HepG2 (cell line): ENCODE data around the gene DENND1C. TPM values are rescaled to one million over a fixed set of nuclear protein-coding genes. Genes with fewer than 3 reads are reported as not detected.

ENCODE experiments used
- BATF2 ChIP-seq: sonication (generic); formaldehyde crosslinking; IDR thresholded peaks from 2 replicates; pipeline ENCODE4 v1.8.0; 2022; ENCODE audit warnings: mild to moderate bottlenecking, missing genetic modification reagents, moderate library complexity
- DPF2 ChIP-seq: sonication (generic); formaldehyde crosslinking; IDR thresholded peaks from 2 replicates; pipeline ENCODE4 v1.4.0; 2020; ENCODE audit warnings: mild to moderate bottlenecking, low read depth, missing genetic modification reagents, borderline replicate concordance
- HBP1 ChIP-seq: IDR thresholded peaks from 2 replicates; pipeline ENCODE4 v1.6.1; 2016; ENCODE audit warnings: low read depth, control low read depth
- KDM1A ChIP-seq: IDR thresholded peaks from 2 replicates; pipeline ENCODE4 v1.6.1; 2016; ENCODE audit warnings: missing compliant biosample characterization
- KDM2A ChIP-seq: sonication (generic); formaldehyde crosslinking; IDR thresholded peaks from 2 replicates; pipeline ENCODE4 v1.4.0; 2020; ENCODE audit warnings: low read depth, missing genetic modification reagents, borderline replicate concordance
- MAF1 ChIP-seq: sonication (generic); formaldehyde crosslinking; IDR thresholded peaks from 2 replicates; pipeline ENCODE4 v1.5.0; 2020; ENCODE audit warnings: missing genetic modification reagents, borderline replicate concordance
- MEIS1 ChIP-seq: sonication (generic); formaldehyde crosslinking; IDR thresholded peaks from 2 replicates; pipeline ENCODE4 v1.9.0; 2021; ENCODE audit warnings: mild to moderate bottlenecking, missing genetic modification reagents, moderate library complexity, borderline replicate concordance
- MYC ChIP-seq: sonication (generic); formaldehyde crosslinking; IDR thresholded peaks from 2 replicates; pipeline ENCODE4 v1.9.0; 2021; ENCODE audit warnings: missing genetic modification reagents, borderline replicate concordance
- PHF5A ChIP-seq: IDR thresholded peaks from one replicate; pipeline ENCODE4 v1.6.1; 2018; ENCODE audit warnings: low read depth, missing genetic modification reagents; ENCODE audit not compliant: unreplicated experiment
- PITX1 ChIP-seq: sonication (generic); formaldehyde crosslinking; IDR thresholded peaks from 2 replicates; pipeline ENCODE4 v1.5.1; 2020; ENCODE audit warnings: mild to moderate bottlenecking, missing genetic modification reagents
- SALL1 ChIP-seq: sonication (generic); formaldehyde crosslinking; IDR thresholded peaks from 2 replicates; pipeline ENCODE4 v1.8.0; 2022; ENCODE audit warnings: mild to moderate bottlenecking, missing genetic modification reagents
- SMARCC2 ChIP-seq: fragments of 450-650 bp; IDR thresholded peaks from 2 replicates; pipeline ENCODE4 v1.6.1; 2017; ENCODE audit warnings: antibody characterized with exemption, mild to moderate bottlenecking
- XRCC5 ChIP-seq: fragments of 200-400 bp; formaldehyde crosslinking; optimal IDR thresholded peaks from 2 replicates; pipeline ENCODE3; 2017; ENCODE audit warnings: mild to moderate bottlenecking, low read length
- YY1 ChIP-seq: IDR thresholded peaks from 2 replicates; pipeline ENCODE4 v1.6.1; 2011; ENCODE audit warnings: low read length, low read depth, moderate library complexity, mild to moderate bottlenecking; ENCODE audit not compliant: insufficient read depth, insufficient replicate concordance
- ZFP36L1 ChIP-seq: sonication (generic); formaldehyde crosslinking; IDR thresholded peaks from 2 replicates; pipeline ENCODE4 v1.8.0; 2022; ENCODE audit warnings: mild to moderate bottlenecking, missing genetic modification reagents, moderate library complexity
- ZFP91 ChIP-seq: sonication (generic); formaldehyde crosslinking; IDR thresholded peaks from 2 replicates; pipeline ENCODE4 v1.9.0; 2022; ENCODE audit warnings: missing genetic modification reagents, mild to moderate bottlenecking, borderline replicate concordance
- ZMYM3 ChIP-seq: sonication (generic); formaldehyde crosslinking; IDR thresholded peaks from 2 replicates; pipeline ENCODE4 v1.5.1; 2020; ENCODE audit warnings: mild to moderate bottlenecking, missing genetic modification reagents
- ZNF17 ChIP-seq: sonication (generic); formaldehyde crosslinking; IDR thresholded peaks from 2 replicates; pipeline ENCODE4 v1.5.0; 2020; ENCODE audit warnings: mild to moderate bottlenecking, missing genetic modification reagents
- ZNF235 ChIP-seq: sonication (generic); formaldehyde crosslinking; IDR thresholded peaks from 2 replicates; pipeline ENCODE4 v1.8.1; 2023; ENCODE audit warnings: mild to moderate bottlenecking, missing genetic modification reagents, borderline replicate concordance
- ZNF280B ChIP-seq: sonication (generic); formaldehyde crosslinking; IDR thresholded peaks from 2 replicates; pipeline ENCODE4 v1.5.0; 2020; ENCODE audit warnings: missing genetic modification reagents, mild to moderate bottlenecking, borderline replicate concordance
- ZNF292 ChIP-seq: sonication (generic); formaldehyde crosslinking; IDR thresholded peaks from 2 replicates; pipeline ENCODE4 v1.8.1; 2022; ENCODE audit warnings: mild to moderate bottlenecking, low read depth, missing genetic modification reagents, borderline replicate concordance
- ZNF350 ChIP-seq: sonication (generic); formaldehyde crosslinking; IDR thresholded peaks from 2 replicates; pipeline ENCODE4 v1.4.0; 2020; ENCODE audit warnings: mild to moderate bottlenecking, low read depth, missing genetic modification reagents, borderline replicate concordance
- polyA plus RNA-seq, 8 experiments: library from polyadenylated mRNA; depleted of rRNA in 3 of 8; stranded (reverse) in 7 of 8; unstranded in 1 of 8; fragments of >200 nt; fragmentation: Illumina TruSeq in 4 of 8; extraction: Trizol in 4 of 8; gene quantifications; 2 replicates each; pipeline versions ENCODE4 v1.2.1 to v1.2.3, GENCODE V29; 2011 to 2016; ENCODE audit warnings: low read depth in 4 of 8, missing spikeins in 1 of 8, mixed read lengths in 1 of 8; ENCODE audit not compliant: insufficient read depth in 1 of 8
- total RNA-seq, 5 experiments: library from RNA; depleted of rRNA; stranded (reverse); fragments of >200 nt; fragmentation: Illumina TruSeq; extraction: Trizol; gene quantifications; 2 replicates each; pipeline ENCODE4 v1.2.3, GENCODE V29; 2016; ENCODE audit warnings: low read depth in 1 of 5

Gene DENND1C
- total and polyA plus RNA-seq, 2 of the 13 experiments (the other 11 are each of a cell fraction or from before 2014, with no cell fraction given) = 0.04 to 0.73 TPM

- TF ChIP-seq HBP1 (CRISPR knock-in tag) = no peak
- TF ChIP-seq ZFP36L1 (CRISPR knock-in tag) = no peak
- no peak for TF ChIP-seq MEIS1 (CRISPR knock-in tag)
- TF ChIP-seq ZMYM3 = peak; percentile 60
- TF ChIP-seq DPF2 = no peak
- TF ChIP-seq ZNF17 (CRISPR knock-in tag) = no peak
- TF ChIP-seq MYC = no peak
- TF ChIP-seq KDM2A (CRISPR knock-in tag) = peak; percentile 59; the same call in 1 of the 2 replicates
- no peak for TF ChIP-seq BATF2 (CRISPR knock-in tag)
- TF ChIP-seq SALL1 = peak; percentile 72
- no peak for TF ChIP-seq PITX1 (CRISPR knock-in tag)
- peak; percentile 69; the same call in 1 of the 2 replicates for TF ChIP-seq ZNF280B (CRISPR knock-in tag)
- peak; percentile 28 for TF ChIP-seq YY1
- TF ChIP-seq ZNF350 (CRISPR knock-in tag) = no peak; the same call in 1 of the 2 replicates
- 0 out of 2 replicates have a peak, but pooled peaks have one; percentile 35 for TF ChIP-seq MAF1 (CRISPR knock-in tag)
- TF ChIP-seq KDM1A = no peak
- TF ChIP-seq XRCC5 = peak; percentile 93
- no peak for TF ChIP-seq PHF5A (CRISPR knock-in tag)
- 0 out of 2 replicates have a peak, but pooled peaks have one; percentile 49 for TF ChIP-seq ZNF292 (CRISPR knock-in tag)
- TF ChIP-seq SMARCC2 = no peak
- TF ChIP-seq ZFP91 (CRISPR knock-in tag) = peak; percentile 12; the same call in 1 of the 2 replicates
- TF ChIP-seq ZNF235 (CRISPR knock-in tag) = no peak
Measured at GRCh38 chr19:6481541-6482342, at the start of gene DENND1C (continued).
